HG03064 (cell line): ENCODE results near the gene UBXN1.
"Not testable (repeated sequence)": the region's sequence is repeated elsewhere in the genome, so short reads cannot be mapped to it uniquely, and the experiment has no call there.

Source experiments
- ATAC-seq: cut with Tn5 transposase; IDR thresholded peaks from one replicate; pipeline ENCODE4 v1.9.1; 2021; ENCODE audit warnings: low read depth; ENCODE audit not compliant: unreplicated experiment

Gene UBXN1

DNA sequence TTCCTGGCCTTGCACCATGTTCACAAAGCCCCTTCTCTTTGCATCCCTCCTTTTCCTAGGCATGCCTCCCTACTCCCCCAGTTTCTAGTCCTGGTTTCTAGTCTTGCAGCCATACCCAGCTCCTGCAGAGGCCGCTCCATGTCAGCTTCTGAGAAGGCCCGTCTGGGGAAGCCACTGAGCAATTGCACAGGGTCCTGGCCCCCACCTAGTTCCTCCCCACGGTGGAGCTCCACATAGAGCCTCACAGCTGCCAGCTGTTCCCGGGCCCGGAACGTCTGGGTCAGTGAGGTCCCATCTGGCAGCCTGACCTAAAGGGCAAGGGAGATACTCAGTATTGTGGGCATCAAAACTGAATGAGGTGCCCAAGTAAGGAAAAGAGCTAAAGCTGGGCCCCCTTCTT lies 2.2 kb downstream of the UBXN1 start:
- ATAC-seq: no peak

DNA sequence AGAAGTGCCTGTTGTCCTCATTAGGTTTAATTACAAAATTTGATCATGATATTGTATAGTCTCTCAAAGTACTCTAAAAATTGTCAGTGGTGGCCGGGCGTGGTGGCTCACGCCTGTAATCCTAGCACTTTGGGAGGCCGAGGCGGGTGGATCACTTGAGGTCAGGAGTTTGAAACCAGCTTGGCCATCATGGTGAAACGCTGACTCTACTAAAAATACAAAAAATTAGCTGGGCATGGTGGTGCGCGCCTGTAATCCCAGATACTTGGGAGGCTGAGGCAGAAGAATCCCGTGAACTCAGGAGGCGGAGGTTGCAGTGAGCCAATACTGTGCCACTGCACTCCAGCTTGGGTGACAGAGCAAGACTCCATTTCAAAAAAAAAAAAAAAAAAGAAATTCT lies 3.5 kb downstream of the UBXN1 start:
- ATAC-seq: not testable (repeated sequence)

DNA sequence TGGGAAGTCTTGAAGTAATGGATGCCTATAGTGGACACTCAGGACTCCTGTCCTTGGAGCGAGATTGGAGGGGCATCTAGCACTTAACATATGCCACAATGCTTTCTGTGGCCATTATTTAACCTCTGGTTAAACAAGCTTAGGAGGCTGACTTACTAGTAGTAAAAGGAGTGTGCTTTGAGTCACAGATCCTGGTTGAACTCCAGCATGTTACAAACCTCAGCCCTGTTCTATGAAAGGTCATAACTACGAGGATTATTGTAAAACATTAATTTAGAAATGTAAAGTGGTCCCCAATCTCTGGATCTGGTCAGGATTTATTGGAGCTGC lies 5.7 kb downstream of the UBXN1 start:
- ATAC-seq: no peak

DNA sequence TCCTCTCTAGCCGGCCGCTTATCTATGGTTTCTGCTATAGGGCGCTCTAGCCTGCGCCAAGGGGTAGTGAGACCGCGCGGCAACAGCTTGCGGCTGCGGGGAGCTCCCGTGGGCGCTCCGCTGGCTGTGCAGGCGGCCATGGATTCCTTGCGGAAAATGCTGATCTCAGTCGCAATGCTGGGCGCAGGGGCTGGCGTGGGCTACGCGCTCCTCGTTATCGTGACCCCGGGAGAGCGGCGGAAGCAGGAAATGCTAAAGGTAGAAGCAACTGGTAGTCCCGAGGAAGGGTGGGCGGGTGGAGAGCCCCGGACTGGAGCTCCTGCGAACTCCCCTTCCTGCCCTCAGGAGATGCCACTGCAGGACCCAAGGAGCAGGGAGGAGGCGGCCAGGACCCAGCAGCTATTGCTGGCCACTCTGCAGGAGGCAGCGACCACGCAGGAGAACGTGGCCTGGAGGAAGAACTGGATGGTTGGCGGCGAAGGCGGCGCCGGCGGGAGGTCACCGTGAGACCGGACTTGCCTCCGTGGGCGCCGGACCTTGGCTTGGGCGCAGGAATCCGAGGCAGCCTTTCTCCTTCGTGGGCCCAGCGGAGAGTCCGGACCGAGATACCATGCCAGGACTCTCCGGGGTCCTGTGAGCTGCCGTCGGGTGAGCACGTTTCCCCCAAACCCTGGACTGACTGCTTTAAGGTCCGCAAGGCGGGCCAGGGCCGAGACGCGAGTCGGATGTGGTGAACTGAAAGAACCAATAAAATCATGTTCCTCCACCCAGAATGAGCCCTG lies 7.1 kb downstream of the UBXN1 start, which contains the start of the genes LBHD1 and UQCC3:
TSS of gene LBHD1 (minus strand) at position 660 of the 782 bp plus-strand sequence. CDS start 2,236 bp downstream, outside the sequence.
TSS of gene UQCC3 (plus strand) at position 66 of the 782 bp plus-strand sequence. CDS start at position 139, 73 bp downstream.
- no peak for ATAC-seq

DNA sequence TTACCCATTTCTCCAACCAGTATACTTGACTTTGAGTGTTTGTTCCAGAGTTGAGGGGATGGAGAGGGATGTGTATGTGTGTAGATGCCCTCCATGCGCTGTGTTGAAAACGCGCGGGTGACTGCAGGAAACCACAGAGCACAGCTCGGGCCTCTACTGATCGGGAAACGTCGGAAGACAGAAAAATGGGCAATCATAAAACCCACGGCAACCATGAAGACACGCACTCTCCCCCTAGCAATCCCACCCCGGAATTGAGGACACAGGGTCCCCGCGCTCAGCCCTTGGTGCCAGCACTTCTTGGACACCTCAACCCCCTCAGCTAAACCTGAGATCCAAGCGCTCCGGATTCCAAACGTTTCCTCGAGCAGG lies 7.7 kb downstream of the UBXN1 start:
- no peak for ATAC-seq

DNA sequence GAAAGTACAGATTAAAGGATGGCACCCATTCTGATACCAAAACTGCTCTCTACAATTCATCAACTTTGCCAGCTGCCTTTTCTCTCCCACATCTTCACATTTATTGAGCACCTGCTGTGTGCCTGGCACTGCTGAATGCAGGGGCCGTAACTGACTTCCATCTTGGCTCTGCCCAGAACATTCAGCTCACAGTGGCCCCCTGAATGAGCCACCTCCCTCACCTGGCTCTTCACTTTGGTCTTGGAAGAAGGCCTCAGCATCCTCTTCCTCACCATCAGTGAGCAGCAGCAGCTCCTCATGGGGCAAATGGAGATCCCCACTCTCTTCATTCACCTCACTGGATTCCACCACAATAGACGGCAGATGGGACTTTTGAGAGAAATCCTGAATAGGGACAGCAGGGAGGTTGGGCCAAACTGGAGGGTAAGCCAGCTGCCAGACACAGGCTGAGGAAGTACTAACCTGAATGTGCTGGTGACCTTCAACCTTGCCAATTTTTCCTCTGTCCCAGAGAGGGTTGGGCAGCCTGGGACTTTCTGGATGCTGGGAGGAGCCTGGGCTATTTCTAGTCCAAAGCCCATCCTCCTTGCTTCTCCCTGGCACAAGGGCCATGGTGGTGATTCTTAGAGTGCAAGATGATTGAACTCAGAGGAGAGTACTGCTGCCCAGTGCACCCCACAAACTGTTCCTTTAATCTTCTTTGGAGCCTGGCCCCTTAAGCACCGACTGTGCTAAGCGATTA lies 9.3 kb downstream of the UBXN1 start:
- ATAC-seq: no peak

DNA sequence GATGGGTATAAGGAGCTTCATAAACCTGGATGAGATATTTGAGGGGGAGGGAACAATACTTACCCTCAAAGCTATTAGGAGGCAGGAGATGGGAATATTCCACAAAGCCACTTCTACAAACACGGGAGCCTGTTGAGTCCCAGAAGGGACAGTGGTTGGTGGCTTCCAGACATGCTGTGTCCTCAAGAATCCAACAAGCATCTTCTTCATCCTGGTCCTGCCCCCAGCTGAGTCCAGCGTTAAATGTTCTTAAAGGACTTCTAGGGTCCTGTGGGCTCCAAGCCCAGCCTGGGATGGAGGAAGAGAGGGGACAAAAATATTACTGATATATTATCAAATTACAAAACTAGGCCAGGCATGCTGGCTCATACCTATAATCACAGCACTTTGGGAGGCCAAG lies 11.4 kb downstream of the UBXN1 start:
- ATAC-seq: no peak

DNA sequence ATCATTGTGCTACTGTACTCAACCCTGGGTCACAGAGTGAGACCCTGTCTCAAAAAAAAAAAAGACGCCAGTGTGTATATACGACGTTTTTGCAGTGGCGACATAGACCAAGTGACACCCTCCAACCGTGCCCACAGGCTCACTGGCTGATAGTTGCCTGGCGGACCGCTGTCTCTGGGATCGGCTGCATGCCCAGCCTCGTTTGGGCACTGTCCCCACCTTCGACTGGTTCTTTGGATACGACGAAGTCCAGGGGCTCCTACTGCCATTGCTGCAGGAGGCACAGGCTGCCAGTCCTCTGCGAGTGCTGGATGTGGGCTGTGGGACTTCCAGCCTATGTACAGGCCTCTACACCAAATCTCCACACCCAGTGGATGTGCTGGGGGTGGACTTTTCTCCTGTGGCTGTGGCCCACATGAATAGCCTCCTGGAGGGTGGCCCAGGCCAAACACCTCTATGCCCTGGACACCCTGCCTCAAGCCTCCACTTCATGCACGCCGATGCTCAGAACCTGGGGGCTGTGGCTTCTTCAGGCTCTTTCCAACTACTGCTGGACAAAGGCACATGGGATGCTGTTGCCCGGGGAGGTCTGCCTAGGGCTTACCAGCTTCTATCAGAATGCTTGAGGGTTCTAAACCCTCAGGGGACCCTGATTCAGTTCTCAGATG lies 12.5 kb downstream of the UBXN1 start:
- no peak for ATAC-seq

DNA sequence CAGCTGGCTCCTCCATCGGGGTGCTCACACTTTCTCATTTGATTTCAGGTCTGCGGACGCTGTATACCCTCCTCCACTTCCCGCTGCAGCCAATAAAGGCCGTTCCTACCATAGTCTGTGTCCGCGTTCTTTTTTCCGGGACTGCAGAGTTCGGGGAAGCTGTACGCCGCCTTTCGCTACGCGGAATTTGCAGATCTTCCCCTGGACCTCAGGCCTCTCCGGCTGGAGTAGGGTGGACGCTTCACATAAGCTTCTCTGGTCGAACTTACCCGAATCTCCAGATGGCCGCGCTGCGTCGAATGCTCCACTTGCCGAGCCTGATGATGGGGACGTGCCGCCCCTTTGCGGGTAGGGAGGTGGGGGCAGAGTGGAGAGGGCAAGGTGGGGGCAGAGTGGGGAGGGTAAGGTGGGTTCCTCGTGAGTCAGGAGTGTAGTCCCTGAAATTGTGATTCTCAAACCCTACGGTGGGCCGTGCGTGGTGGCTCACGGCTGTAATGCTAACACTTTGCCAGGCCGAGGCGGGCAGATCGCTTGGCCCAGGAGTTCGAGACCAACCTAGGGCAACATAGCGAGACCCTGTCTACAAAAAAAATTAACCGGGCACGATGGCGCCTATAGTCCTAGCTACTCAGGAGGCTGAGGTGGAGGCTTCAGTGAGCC lies 13.1 kb downstream of the UBXN1 start:
- ATAC-seq: no peak

DNA sequence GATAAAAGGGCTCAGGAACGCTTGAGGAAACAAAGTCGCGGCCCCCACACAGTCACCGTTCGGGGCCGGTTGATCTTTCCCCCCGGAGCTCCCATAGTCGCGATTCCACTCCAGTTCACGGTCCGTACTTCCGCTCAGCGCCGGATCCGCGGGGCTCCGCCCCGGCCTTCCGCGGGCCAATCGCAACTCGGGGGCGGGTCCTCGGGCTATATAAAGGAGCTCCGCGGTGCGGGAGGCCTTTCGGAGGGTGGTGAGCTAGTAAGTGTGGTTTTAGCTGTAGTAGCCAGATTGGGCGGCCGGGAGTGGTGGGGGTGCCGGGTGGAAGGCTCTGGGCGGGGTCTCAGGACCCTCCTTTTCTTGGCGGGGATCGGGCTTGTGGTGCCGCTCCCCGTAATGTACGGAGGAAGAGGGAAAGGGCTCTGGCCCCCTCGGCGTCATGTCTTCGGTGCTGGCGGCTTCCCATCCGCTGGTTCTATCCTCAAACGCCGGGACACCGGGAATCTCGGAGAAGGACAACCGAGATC lies 13.7 kb downstream of the UBXN1 start, which contains the start of the genes C11orf98 and CSKMT:
TSS of gene C11orf98 (minus strand) at position 136 of the 524 bp plus-strand sequence. CDS start at position 95, 41 bp downstream.
TSS of gene CSKMT (plus strand) at position 238 of the 524 bp plus-strand sequence. CDS start 568 bp downstream, outside the sequence.
- ATAC-seq: peak; percentile 74

DNA sequence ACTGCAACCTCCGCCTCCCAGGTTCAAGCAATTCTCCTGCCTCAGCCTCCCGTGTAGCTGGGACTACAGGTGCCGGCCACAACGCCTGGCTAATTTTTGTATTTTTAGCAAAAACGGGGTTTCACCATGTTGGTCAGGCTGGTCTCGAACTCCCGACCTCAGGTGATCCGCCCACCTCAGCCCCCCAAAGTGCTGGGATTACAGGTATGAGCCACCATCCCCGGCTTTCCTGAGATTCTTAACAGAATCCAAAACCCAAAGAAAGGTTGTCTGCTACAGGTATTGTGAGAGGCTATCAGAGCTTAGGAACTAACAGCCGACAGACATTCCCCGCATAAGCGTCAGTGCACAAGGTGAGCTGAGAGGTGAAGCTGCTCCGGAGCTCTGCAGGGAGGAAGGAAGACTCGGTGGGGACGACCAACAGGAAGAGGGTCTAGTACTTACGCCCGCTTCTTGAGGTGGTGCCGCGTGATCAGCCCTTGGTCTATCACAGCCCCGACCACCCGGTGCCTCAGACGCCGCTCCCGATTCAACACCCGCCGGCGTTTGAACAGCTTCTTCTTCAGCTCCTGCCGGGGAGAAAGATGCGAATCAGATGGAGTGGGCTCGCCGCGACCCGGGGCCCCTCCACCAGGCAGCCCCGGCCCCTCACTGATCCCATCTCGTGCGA lies 14.3 kb downstream of the UBXN1 start:
- peak; percentile 29 for ATAC-seq

DNA sequence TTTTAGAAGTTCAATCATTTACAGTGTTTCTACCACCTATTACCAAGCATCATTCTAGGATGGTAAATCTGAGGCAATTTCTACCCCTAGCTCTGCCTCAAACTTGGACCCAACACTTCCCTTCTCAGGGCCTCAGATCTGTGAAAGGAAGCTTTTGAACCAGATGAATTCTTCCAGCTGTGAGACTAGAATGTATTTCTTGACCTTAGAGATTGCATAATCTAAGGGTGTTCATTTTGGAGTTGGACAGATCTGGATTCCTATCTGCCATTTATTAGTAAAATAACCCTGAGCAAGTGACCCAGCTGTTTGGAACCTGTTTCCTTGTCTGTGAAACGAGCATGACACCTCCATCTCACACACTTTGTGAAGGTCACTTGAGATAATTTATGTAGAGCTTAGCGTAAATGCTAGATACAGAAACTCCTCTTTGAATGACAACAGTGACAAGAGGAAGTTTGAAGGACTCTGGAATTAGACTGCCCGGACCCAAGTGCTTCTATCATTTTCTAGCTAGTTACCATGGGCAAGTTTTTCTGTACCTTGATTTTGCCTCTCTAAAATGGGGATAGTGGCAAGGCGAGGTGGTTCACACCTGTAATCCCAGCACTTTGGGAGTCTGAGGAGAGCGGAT lies 22.0 kb downstream of the UBXN1 start:
- ATAC-seq: no peak

DNA sequence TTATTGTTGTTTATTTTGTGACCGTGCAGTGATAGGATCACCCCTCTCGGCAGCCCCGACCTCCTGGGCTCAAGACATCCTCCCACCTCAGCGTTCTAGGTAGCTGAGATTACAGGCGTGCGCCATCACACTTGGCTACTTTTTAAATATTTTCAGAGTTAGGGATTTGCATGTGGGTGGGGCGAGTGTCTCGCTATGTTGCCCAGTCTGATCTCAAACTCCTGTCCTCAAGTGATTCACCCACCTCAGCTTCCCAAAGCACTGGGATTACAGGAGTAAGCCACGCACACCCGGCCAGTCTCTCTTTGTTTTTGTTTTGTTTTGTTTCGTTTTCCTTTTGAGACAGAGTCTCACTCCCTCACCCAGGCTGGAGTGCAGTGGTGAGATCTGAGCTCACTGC lies 24.6 kb downstream of the UBXN1 start:
- ATAC-seq: no peak

DNA sequence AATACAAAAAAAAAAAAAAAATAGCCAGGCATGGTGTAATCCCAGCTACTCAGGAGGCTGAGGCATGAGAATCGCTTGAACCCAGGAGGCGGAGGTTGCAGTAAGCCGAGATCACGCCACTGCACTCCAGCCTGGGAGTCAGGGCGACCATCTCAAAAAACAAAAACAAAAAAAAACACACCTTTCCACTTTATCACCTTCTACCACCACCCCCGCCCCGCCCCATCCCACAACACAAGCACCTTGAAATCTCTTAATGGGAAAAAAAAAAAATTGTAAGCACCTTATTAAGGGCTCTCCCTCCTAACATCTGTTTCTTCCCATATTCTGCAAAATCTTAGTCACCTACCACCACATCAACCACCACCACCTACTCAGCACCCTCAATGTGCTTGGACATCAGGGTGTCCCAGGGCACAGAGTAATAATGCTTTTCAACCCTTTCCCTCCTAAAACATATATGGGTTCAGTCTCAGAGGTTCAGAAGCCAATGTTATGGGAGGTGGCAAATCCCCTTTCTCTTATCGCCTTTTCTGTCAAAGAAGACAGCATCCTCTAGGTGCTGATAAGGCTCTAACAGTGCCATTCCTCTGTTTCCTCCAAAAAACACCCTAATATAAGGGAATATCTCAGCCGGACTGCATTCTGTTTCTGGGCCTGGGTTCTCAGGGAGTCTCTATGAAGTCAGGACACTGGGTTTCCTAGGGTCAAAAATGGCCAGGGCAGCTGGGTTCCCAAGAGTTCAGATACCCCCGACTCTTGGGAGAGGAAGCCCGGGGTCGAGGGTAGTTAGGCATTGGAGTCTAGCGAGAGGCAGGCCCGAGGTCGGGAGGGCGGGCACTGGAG lies 26.5 kb downstream of the UBXN1 start:
- ATAC-seq: no peak

DNA sequence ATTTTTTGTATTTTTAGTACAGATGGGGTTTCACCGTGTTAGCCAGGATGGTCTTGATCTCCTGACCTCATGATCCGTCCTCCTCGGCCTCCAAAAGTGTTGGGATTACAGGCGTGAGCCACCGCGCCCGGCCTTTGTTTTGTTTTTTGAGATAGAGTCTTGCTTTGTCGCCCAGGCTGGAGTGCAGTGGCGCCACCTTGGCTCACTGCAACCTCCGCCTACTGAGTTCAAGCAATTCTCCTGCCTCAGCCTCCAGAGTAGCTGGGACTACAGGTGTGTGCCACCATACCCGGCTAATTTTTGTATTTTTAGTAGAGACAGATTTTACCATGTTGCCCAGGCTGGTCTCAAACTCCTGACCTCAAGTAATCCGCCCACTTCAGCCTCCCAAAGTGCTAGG lies 28.6 kb downstream of the UBXN1 start:
- not testable (repeated sequence) for ATAC-seq

DNA sequence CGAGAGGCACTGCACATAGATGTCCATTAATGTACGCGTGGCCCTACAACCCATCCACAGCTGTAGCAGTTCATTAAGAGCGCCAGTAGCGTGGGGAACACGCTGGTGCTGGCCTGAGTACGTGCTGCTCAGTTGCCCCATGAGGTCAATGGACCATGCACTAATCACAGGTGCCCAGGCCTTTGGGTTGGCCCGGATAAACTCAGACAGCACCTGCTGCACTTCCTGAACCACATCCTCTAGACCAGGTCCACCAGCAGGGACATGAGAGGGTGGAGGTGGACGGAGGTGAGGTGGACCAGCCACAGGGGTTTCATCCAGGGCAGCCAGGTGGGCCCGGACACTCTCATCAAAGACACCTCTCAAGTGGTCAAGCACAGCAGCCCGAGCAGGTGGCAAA lies 29.4 kb downstream of the UBXN1 start:
- no peak for ATAC-seq

DNA sequence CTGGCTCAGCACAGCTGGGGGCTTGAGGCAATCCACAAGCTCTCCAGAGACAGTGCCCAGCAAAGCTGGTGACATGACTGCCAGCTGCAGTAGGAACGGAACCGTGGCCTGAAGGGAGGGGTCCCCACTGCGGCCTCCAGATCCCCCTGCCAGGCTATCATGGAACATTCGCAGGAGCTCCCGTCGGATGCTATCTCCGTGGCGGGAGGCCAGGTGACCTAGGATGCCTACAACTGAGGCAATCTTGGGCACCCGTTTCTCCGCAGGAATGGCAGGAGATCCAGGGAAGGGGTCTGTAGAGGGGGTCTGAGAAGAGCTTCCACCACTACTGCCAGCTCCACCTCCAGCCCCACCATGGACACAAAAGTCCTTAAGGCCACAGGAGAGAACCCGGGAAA lies 29.9 kb downstream of the UBXN1 start:
- no peak for ATAC-seq

DNA sequence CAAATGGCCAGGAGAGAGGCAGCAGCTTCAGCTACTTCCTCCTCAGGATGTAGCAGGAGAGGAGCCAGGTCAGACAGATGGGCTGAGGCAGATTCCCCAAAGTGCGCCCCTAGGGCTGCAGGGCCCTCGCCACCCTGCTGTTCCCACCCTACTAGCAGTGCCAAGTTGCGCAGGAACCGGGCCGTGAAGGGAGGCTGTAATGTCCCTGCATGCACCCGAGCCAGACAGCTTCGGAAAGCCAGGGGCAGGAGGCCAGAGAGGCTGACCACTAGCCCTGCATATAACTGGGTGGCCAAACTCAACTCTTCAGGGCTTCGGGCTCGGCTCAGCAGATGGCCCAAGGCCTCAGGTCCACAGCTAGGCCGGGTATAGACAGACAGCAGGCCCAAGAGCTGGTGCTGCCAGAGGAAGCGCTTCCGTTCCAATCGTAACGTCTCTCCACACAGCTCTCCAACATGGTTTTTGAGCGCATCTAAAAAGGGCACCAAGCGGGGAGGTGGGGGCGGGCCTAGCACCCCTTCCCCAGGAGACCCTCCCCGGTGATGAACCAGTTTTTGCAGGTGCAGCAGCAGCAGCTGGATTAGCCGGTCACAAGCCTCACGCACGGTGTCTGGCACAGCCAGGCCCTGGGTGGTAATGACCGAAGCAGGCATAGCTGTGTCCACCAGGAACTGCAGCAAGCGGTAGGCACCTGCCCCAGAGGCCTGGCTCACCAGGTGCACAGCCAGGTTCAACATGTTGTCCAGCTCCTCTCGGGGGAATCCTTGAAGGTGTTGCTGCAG lies 30.5 kb downstream of the UBXN1 start:
- ATAC-seq: no peak
